ENCODE data around the gene NACAD. TPM values are rescaled to one million over a fixed set of nuclear protein-coding genes. Genes with fewer than 3 reads are reported as not detected.

The NACAD gene
- total RNA-seq, 4 donors from 2014 or later: 1.1 to 5.3 (median 1.9) TPM

- no peak for TF ChIP-seq CTCF (IDR thresholded peaks at IDR 0.05; ENCODE audit: low read depth)
Measured at GRCh38 chr7:45098983-45099839, 10.4 kb upstream of the NACAD start.

GRCh38 chr7:45092931-45093235 lies 4.1 kb upstream of the NACAD start:
- no peak for TF ChIP-seq CTCF (IDR thresholded peaks at IDR 0.05; ENCODE audit: low read depth)

- no peak for TF ChIP-seq CTCF (IDR thresholded peaks at IDR 0.05; ENCODE audit: low read depth)
Measured at GRCh38 chr7:45092100-45092930, 3.5 kb upstream of the NACAD start.

GRCh38 chr7:45089341-45089891 lies 647 bp upstream of the NACAD start:
- TF ChIP-seq CTCF (IDR thresholded peaks at IDR 0.05; ENCODE audit: low read depth): no peak

GRCh38 chr7:45088146-45088701 lies 545 bp downstream of the NACAD start:
- no peak for TF ChIP-seq CTCF (IDR thresholded peaks at IDR 0.05; ENCODE audit: low read depth)

GRCh38 chr7:45087301-45088145 lies 1.2 kb downstream of the NACAD start:
- TF ChIP-seq CTCF (IDR thresholded peaks at IDR 0.05; ENCODE audit: low read depth): no peak
